Nephron (organoid): ENCODE data around the gene WDR27.

Experiments used
- H3K27ac Mint-ChIP-seq, 3 experiments: 2 replicates each; pipeline ENCODE4 v1.8.0; 2020; ENCODE audit warnings: mixed read lengths in 3 of 3, mild to moderate bottlenecking in 2 of 3, moderate library complexity in 1 of 3
- H3K27me3 Mint-ChIP-seq: 2 replicates; pipeline ENCODE4 v1.8.0; 2021; ENCODE audit warnings: low read depth, mild to moderate bottlenecking, moderate library complexity, mixed read lengths
- H3K36me3 Mint-ChIP-seq: 2 replicates; pipeline ENCODE4 v1.8.0; 2020; ENCODE audit warnings: low read depth, mixed read lengths
- H3K4me1 Mint-ChIP-seq: 2 replicates; pipeline ENCODE4 v1.8.0; 2020; ENCODE audit warnings: mixed read lengths
- H3K4me3 Mint-ChIP-seq, 3 experiments: 2 replicates each; pipeline ENCODE4 v1.8.0; 2020; ENCODE audit warnings: mild to moderate bottlenecking in 3 of 3, mixed read lengths in 3 of 3, moderate library complexity in 2 of 3
- H3K9me3 Mint-ChIP-seq: 2 replicates; pipeline ENCODE4 v1.8.0; 2020; ENCODE audit warnings: mixed read lengths
- CTCF ChIP-seq, 3 experiments: fragments of 200-600 bp; sonication (generic); IDR thresholded peaks; one replicate each; pipeline ENCODE4 v1.5.0; 2021; ENCODE audit warnings: antibody characterized with exemption in 3 of 3; ENCODE audit not compliant: unreplicated experiment in 3 of 3

WDR27 gene

GRCh38 chr6:169574420-169574819 lies 127.4 kb downstream of the WDR27 start:
- no peaks in the 10 kb centered on the region for H3K4me1 Mint-ChIP-seq

GRCh38 chr6:169573883-169574282 lies 127.9 kb downstream of the WDR27 start:
- no peaks in the 10 kb centered on the region for H3K9me3 Mint-ChIP-seq
- no peak overlapping the region for H3K27ac Mint-ChIP-seq
- TF ChIP-seq CTCF (IDR thresholded peaks at IDR 0.05; ENCODE audit: unreplicated experiment in 3 of 3): no peak
- no peaks in the 10 kb centered on the region for H3K27me3 Mint-ChIP-seq
- no peaks in the 10 kb centered on the region for H3K4me1 Mint-ChIP-seq
- H3K36me3 Mint-ChIP-seq: peaks cover 32% of the 10 kb centered on the region
- no peak overlapping the region for H3K4me3 Mint-ChIP-seq

More at GRCh38 chr6:169574420-169574819, 127.4 kb downstream of the WDR27 start:
- peaks cover 35% of the 10 kb centered on the region for H3K36me3 Mint-ChIP-seq
- H3K27ac Mint-ChIP-seq: no peak overlapping the region
- no peaks in the 10 kb centered on the region for H3K9me3 Mint-ChIP-seq
- no peak for TF ChIP-seq CTCF (IDR thresholded peaks at IDR 0.05; ENCODE audit: unreplicated experiment in 3 of 3)
- no peak overlapping the region for H3K4me3 Mint-ChIP-seq
- H3K27me3 Mint-ChIP-seq: no peaks in the 10 kb centered on the region

- Mint-ChIP-seq H3K27ac (no peak overlapping the region), H3K4me3 (no peak overlapping the region), H3K9me3 (no peaks in the 10 kb centered on the region), H3K36me3 (peaks cover 17% of the 10 kb centered on the region), H3K4me1 (no peaks in the 10 kb centered on the region), H3K27me3 (no peaks in the 10 kb centered on the region)
- TF ChIP-seq CTCF (IDR thresholded peaks at IDR 0.05; ENCODE audit: unreplicated experiment in 3 of 3): no peak
These were observed 130.5 kb downstream of the WDR27 start for GRCh38 chr6:169571123-169571962.

- Mint-ChIP-seq H3K36me3 (peaks cover 27% of the 10 kb centered on the region), H3K27ac (no peak overlapping the region), H3K9me3 (no peaks in the 10 kb centered on the region), H3K4me3 (no peak overlapping the region), H3K27me3 (no peaks in the 10 kb centered on the region), H3K4me1 (no peaks in the 10 kb centered on the region)
- TF ChIP-seq CTCF (IDR thresholded peaks at IDR 0.05; ENCODE audit: unreplicated experiment in 3 of 3): no peak
These were observed 133.3 kb downstream of the WDR27 start for GRCh38 chr6:169568314-169569087.

GRCh38 chr6:169567819-169568218 lies 134.0 kb downstream of the WDR27 start:
- Mint-ChIP-seq H3K27ac (no peak overlapping the region), H3K4me1 (no peaks in the 10 kb centered on the region), H3K4me3 (no peak overlapping the region), H3K9me3 (peaks cover 3% of the 10 kb centered on the region), H3K36me3 (peaks cover 27% of the 10 kb centered on the region), H3K27me3 (no peaks in the 10 kb centered on the region)
- TF ChIP-seq CTCF (IDR thresholded peaks at IDR 0.05; ENCODE audit: unreplicated experiment in 3 of 3): no peak
